ENCODE data around the gene CUL9.

CUL9 gene

DNA sequence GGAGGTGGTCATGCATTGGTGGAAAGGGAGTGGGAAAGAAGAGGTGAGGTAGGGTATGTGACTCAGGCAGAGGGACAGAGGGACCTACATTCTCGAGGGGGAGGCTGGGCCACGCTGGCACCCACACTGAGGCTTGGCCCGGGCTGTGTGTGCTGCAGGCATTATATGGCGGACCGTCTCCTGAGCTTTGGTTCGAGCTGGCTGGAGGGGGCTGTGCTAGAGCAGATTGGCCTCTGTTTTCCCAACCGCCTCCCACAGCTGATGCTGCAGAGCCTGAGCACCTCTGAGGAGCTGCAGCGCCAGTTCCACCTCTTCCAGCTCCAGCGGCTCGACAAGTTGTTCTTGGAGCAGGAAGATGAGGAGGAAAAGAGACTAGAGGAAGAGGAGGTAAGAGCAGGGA is 23.9 kb downstream of the CUL9 start:
- no peaks in the 10 kb centered on the region for H4K20me1 ChIP-seq (ENCODE audit: insufficient read depth, low read length)
- H3K9me3 ChIP-seq (ENCODE audit: insufficient read depth, low read length, severe bottlenecking) = no peaks in the 10 kb centered on the region
- TF ChIP-seq, protein P1, sequence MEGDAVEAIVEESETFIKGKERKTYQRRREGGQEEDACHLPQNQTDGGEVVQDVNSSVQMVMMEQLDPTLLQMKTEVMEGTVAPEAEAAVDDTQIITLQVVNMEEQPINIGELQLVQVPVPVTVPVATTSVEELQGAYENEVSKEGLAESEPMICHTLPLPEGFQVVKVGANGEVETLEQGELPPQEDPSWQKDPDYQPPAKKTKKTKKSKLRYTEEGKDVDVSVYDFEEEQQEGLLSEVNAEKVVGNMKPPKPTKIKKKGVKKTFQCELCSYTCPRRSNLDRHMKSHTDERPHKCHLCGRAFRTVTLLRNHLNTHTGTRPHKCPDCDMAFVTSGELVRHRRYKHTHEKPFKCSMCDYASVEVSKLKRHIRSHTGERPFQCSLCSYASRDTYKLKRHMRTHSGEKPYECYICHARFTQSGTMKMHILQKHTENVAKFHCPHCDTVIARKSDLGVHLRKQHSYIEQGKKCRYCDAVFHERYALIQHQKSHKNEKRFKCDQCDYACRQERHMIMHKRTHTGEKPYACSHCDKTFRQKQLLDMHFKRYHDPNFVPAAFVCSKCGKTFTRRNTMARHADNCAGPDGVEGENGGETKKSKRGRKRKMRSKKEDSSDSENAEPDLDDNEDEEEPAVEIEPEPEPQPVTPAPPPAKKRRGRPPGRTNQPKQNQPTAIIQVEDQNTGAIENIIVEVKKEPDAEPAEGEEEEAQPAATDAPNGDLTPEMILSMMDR (IDR thresholded peaks at IDR 0.05; ENCODE audit: borderline replicate concordance, extremely low read depth, low read length, poor library complexity, severe bottlenecking) = no peak
- TF ChIP-seq EZH2 (IDR thresholded peaks at IDR 0.05; ENCODE audit: borderline replicate concordance, low read depth, low read length, severe bottlenecking) = no peak
- ATAC-seq (ENCODE audit: insufficient read depth, low read depth) (no peak), DNase-seq (no peak)
- H3K79me2 ChIP-seq (ENCODE audit: insufficient read depth, low read length) = no peaks in the 10 kb centered on the region
- no peak overlapping the region for H3K9ac ChIP-seq (ENCODE audit: low read depth, low read length)
- no peaks in the 10 kb centered on the region for H3K27me3 ChIP-seq (ENCODE audit: insufficient read depth, low read length, poor library complexity)
- no peak overlapping the region for H3K27ac ChIP-seq (ENCODE audit: low read length)
- H3K4me3 ChIP-seq (ENCODE audit: low read depth in 1 of 2, low read length in 2 of 2) = no peak overlapping the region
- no peak overlapping the region for H2AFZ ChIP-seq (ENCODE audit: low read depth, low read length)
- no peaks in the 10 kb centered on the region for H3K4me1 ChIP-seq (ENCODE audit: insufficient read depth, low read length)
- H3K4me2 ChIP-seq (ENCODE audit: insufficient read depth, low read length) = no peak overlapping the region
- H3K36me3 ChIP-seq (ENCODE audit: insufficient read depth, low read length) = peaks cover 7% of the 10 kb centered on the region

DNA sequence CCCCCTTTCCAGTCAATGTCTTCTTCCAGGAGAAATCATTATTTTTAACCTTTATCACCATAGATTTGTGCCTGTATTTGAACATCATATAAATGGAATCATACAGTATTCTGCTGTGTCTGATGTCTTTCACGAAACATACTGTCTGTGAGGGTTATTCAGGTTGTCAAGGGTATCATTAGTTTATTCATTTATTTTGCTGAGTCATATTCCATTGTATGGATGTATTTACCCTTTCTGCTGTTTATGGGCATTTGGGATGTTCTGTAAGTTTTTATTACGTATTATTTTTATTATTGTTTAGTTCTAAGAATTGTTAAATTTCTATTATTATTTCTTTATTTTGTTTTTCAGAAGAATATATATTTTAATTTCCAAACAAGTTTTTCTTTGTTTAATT is 25.3 kb downstream of the CUL9 start:
- H2AFZ ChIP-seq (ENCODE audit: low read depth, low read length) = no peak overlapping the region
- H3K4me3 ChIP-seq (ENCODE audit: low read depth in 1 of 2, low read length in 2 of 2) = no peak overlapping the region
- TF ChIP-seq, protein P1 (IDR thresholded peaks at IDR 0.05; ENCODE audit: borderline replicate concordance, extremely low read depth, low read length, poor library complexity, severe bottlenecking) = no peak
- no peak for TF ChIP-seq EZH2 (IDR thresholded peaks at IDR 0.05; ENCODE audit: borderline replicate concordance, low read depth, low read length, severe bottlenecking)
- no peak for DNase-seq
- ATAC-seq (ENCODE audit: insufficient read depth, low read depth) = no peak
- no peaks in the 10 kb centered on the region for H4K20me1 ChIP-seq (ENCODE audit: insufficient read depth, low read length)
- H3K27me3 ChIP-seq (ENCODE audit: insufficient read depth, low read length, poor library complexity) = no peaks in the 10 kb centered on the region
- H3K36me3 ChIP-seq (ENCODE audit: insufficient read depth, low read length) = 0 out of 2 replicates have a peak, but pooled peaks cover 4% of the 10 kb centered on the region
- H3K9ac ChIP-seq (ENCODE audit: low read depth, low read length) = no peak overlapping the region
- no peak overlapping the region for H3K27ac ChIP-seq (ENCODE audit: low read length)
- no peaks in the 10 kb centered on the region for H3K9me3 ChIP-seq (ENCODE audit: insufficient read depth, low read length, severe bottlenecking)
- H3K4me2 ChIP-seq (ENCODE audit: insufficient read depth, low read length) = no peak overlapping the region
- H3K79me2 ChIP-seq (ENCODE audit: insufficient read depth, low read length) = no peaks in the 10 kb centered on the region
- no peaks in the 10 kb centered on the region for H3K4me1 ChIP-seq (ENCODE audit: insufficient read depth, low read length)

DNA sequence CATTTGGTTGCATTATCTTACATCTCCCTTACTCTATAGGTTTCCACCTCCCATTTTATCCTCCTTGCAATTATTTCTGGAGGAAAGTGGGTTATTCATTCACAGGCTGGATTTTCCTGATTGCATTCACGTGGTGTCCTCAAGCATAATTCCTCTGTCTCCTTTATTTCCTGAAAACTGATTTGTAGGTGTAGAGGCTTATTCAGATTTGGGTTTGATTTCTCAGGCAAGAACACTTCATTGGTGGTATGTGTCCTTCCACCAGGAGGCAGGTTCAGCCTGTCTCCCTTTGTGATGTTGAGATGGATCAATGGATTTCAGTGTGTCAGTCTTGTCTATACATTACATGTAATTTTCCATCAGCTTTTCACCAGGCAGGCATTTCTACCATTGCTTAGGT is 30.0 kb downstream of the CUL9 start:
- H3K36me3 ChIP-seq (ENCODE audit: insufficient read depth, low read length) = peaks cover 9% of the 10 kb centered on the region
- TF ChIP-seq, protein P1 (IDR thresholded peaks at IDR 0.05; ENCODE audit: borderline replicate concordance, extremely low read depth, low read length, poor library complexity, severe bottlenecking) = no peak
- TF ChIP-seq EZH2 (IDR thresholded peaks at IDR 0.05; ENCODE audit: borderline replicate concordance, low read depth, low read length, severe bottlenecking) = no peak
- H3K4me1 ChIP-seq (ENCODE audit: insufficient read depth, low read length) = no peaks in the 10 kb centered on the region
- no peak overlapping the region for H3K27ac ChIP-seq (ENCODE audit: low read length)
- no peak overlapping the region for H3K9ac ChIP-seq (ENCODE audit: low read depth, low read length)
- H3K9me3 ChIP-seq (ENCODE audit: insufficient read depth, low read length, severe bottlenecking) = no peaks in the 10 kb centered on the region
- H3K79me2 ChIP-seq (ENCODE audit: insufficient read depth, low read length) = no peaks in the 10 kb centered on the region
- DNase-seq (no peak), ATAC-seq (ENCODE audit: insufficient read depth, low read depth) (no peak)
- H3K4me2 ChIP-seq (ENCODE audit: insufficient read depth, low read length) = no peak overlapping the region
- no peaks in the 10 kb centered on the region for H4K20me1 ChIP-seq (ENCODE audit: insufficient read depth, low read length)
- no peak overlapping the region for H2AFZ ChIP-seq (ENCODE audit: low read depth, low read length)
- H3K27me3 ChIP-seq (ENCODE audit: insufficient read depth, low read length, poor library complexity) = no peaks in the 10 kb centered on the region
- H3K4me3 ChIP-seq (ENCODE audit: low read depth in 1 of 2, low read length in 2 of 2) = no peak overlapping the region

DNA sequence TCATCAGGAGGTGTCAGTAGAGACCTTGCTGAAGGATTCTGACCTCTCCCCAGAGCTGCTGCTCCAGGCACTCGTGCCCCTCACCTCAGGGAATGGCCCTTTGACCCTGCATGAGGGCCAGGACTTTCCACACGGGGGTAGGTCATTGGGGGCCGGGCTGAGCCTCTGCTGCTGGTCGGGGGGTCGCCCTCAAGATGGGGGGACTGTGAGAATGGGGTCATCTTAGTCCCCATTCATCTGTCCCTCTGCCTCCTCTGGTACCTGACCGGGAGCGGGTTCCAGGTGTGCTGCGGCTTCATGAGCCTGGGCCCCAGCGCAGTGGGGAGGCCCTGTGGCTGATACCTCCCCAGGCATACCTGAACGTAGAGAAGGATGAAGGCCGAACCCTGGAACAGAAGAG is 31.4 kb downstream of the CUL9 start:
- Histone ChIP-seq H3K9me3 (ENCODE audit: insufficient read depth, low read length, severe bottlenecking) (no peaks in the 10 kb centered on the region), H3K36me3 (ENCODE audit: insufficient read depth, low read length) (peaks cover 15% of the 10 kb centered on the region), H3K79me2 (ENCODE audit: insufficient read depth, low read length) (no peaks in the 10 kb centered on the region), H3K4me3 (ENCODE audit: low read depth in 1 of 2, low read length in 2 of 2) (no peak overlapping the region), H3K27me3 (ENCODE audit: insufficient read depth, low read length, poor library complexity) (no peaks in the 10 kb centered on the region), H4K20me1 (ENCODE audit: insufficient read depth, low read length) (no peaks in the 10 kb centered on the region), H3K27ac (ENCODE audit: low read length) (no peak overlapping the region), H3K4me2 (ENCODE audit: insufficient read depth, low read length) (no peak overlapping the region), H3K4me1 (ENCODE audit: insufficient read depth, low read length) (no peaks in the 10 kb centered on the region), H3K9ac (ENCODE audit: low read depth, low read length) (no peak overlapping the region), H2AFZ (ENCODE audit: low read depth, low read length) (no peak overlapping the region)
- DNase-seq (no peak), ATAC-seq (ENCODE audit: insufficient read depth, low read depth) (no peak)
- TF ChIP-seq, protein P1 (IDR thresholded peaks at IDR 0.05; ENCODE audit: borderline replicate concordance, extremely low read depth, low read length, poor library complexity, severe bottlenecking) = no peak
- no peak for TF ChIP-seq EZH2 (IDR thresholded peaks at IDR 0.05; ENCODE audit: borderline replicate concordance, low read depth, low read length, severe bottlenecking)
